HG03039 (cell line): ENCODE measurements around the gene FAM13C.

ENCODE experiments used
- ATAC-seq: cut with Tn5 transposase; IDR thresholded peaks from one replicate; pipeline ENCODE4 v1.9.1; 2021; ENCODE audit warnings: mild to moderate bottlenecking, moderate library complexity; ENCODE audit not compliant: unreplicated experiment

Gene FAM13C

GRCh38 chr10:59283456-59284091 lies 78.8 kb downstream of the FAM13C start:
- ATAC-seq = no peak

GRCh38 chr10:59281861-59282260 lies 80.5 kb downstream of the FAM13C start:
- ATAC-seq = no peak

- no peak for ATAC-seq
Measured at GRCh38 chr10:59279991-59280505, 82.3 kb downstream of the FAM13C start.

GRCh38 chr10:59279476-59279875 lies 82.9 kb downstream of the FAM13C start:
- ATAC-seq = no peak

- ATAC-seq = no peak
Measured at GRCh38 chr10:59276919-59277318, 85.4 kb downstream of the FAM13C start.

- no peak for ATAC-seq
Measured at GRCh38 chr10:59276133-59276532, 86.2 kb downstream of the FAM13C start.

GRCh38 chr10:59273445-59273844 lies 88.9 kb downstream of the FAM13C start:
- no peak for ATAC-seq

GRCh38 chr10:59272061-59272460 lies 90.3 kb downstream of the FAM13C start:
- ATAC-seq = no peak

- no peak for ATAC-seq
Measured at GRCh38 chr10:59271160-59271559, 91.2 kb downstream of the FAM13C start.

- ATAC-seq = no peak
Measured at GRCh38 chr10:59270492-59270891, 91.9 kb downstream of the FAM13C start.

GRCh38 chr10:59269651-59270050 lies 92.7 kb downstream of the FAM13C start:
- ATAC-seq = no peak

- ATAC-seq = no peak
Measured at GRCh38 chr10:59268460-59268859, 93.9 kb downstream of the FAM13C start.

GRCh38 chr10:59266321-59266720 lies 96.0 kb downstream of the FAM13C start:
- ATAC-seq = no peak

GRCh38 chr10:59265141-59265540 lies 97.2 kb downstream of the FAM13C start:
- ATAC-seq = no peak

- ATAC-seq = no peak
Measured at GRCh38 chr10:59258890-59259289, 103.5 kb downstream of the FAM13C start.

GRCh38 chr10:59257224-59257623 lies 105.1 kb downstream of the FAM13C start:
- no peak for ATAC-seq

GRCh38 chr10:59255463-59255862 lies 106.9 kb downstream of the FAM13C start:
- no peak for ATAC-seq

- ATAC-seq = no peak
Measured at GRCh38 chr10:59252491-59252890, 109.9 kb downstream of the FAM13C start.

- ATAC-seq = no peak
Measured at GRCh38 chr10:59245686-59246085, 116.7 kb downstream of the FAM13C start.

GRCh38 chr10:59244871-59245270 lies 117.5 kb downstream of the FAM13C start:
- no peak for ATAC-seq

- no peak for ATAC-seq
Measured at GRCh38 chr10:59243611-59244195, 118.6 kb downstream of the FAM13C start.

- ATAC-seq = no peak
Measured at GRCh38 chr10:59242991-59243390, 119.4 kb downstream of the FAM13C start.

- ATAC-seq = no peak
Measured at GRCh38 chr10:59242057-59242456, 120.3 kb downstream of the FAM13C start.
